Right lung (tissue), 5 donors: ENCODE measurements around the gene ZNF335. TPM values are rescaled to one million over a fixed set of nuclear protein-coding genes. Genes with fewer than 3 reads are reported as not detected.
A peak's percentile ranks its signal among the peaks of the same experiment; 100 is the strongest.
"Not testable (repeated sequence)": the region's sequence is repeated elsewhere in the genome, so short reads cannot be mapped to it uniquely, and the experiment has no call there.

Experiments
- DNase-seq, 2 donors: peaks; one replicate each; pipeline ENCODE4 v3.0.0-alpha.2; 2013
- polyA plus RNA-seq, 5 donors: library from polyadenylated mRNA; unstranded; fragments of 120-200 nt; gene quantifications; one replicate each; pipeline versions ENCODE4 v1.2.1 to v1.2.3, GENCODE V29; 2013; ENCODE audit warnings: inconsistent platforms in 1 of 5, low replicate concordance in 1 of 5; ENCODE audit not compliant: insufficient read length in 5 of 5, insufficient read depth in 1 of 5

ZNF335 gene
- polyA plus RNA-seq, 5 donors: 15.0 to 21.3 (median 16.9) TPM

DNA sequence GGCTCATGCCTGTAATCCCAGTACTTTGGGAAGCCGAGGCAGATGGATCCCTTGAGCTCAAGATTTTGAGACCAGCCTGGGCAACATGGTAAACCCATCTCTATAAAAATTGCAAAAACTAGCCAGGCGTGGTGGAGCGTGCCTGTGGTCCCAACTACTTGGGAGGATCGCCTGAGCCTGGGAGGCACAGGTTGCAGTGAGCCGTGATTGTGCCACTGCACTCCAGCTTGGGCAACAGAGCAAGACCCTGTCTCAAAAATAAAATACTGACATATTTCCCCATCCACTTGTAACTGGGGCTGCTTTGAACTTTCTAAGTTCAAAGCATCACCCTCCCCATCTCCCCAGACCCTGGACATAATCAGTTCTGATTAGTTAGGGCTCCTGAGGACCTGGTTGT is 29.5 kb upstream of the ZNF335 start:
- no peak for DNase-seq

DNA sequence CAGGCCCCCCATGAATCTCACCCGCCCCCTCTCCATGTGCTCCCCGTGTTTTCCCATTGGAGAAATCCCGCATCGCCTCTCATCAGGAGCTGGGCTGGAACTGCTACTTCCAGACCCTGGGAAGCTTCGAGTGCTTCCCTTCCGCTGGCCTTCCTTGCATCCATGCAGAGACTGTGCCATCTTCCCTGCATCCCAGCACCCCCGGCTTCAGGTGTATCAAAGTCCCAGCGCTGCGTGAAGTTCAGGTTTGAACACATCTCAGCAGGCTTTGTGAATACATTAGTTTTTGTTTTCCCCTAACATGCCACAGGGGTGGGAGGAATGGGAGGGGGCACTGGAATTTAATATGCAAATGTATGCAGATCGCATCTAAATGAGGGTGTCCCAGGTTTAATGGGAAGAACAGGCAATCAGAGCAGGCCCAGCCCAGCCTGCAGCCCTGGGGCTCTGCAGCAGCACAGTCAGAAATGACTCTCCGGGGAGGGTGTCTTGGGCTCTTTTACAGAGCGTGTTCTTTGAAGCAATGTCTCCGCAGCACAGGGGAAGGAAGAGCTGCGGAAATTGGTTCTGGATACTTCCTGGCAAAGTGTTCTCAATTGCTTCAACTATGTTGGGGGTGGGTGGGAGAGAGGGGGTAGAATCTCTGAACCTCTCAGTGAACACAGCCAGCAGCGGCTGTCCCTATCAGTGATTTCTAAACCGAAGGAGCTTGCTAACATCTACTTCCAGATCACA is 28.4 kb upstream of the ZNF335 start:
- no peak for DNase-seq

DNA sequence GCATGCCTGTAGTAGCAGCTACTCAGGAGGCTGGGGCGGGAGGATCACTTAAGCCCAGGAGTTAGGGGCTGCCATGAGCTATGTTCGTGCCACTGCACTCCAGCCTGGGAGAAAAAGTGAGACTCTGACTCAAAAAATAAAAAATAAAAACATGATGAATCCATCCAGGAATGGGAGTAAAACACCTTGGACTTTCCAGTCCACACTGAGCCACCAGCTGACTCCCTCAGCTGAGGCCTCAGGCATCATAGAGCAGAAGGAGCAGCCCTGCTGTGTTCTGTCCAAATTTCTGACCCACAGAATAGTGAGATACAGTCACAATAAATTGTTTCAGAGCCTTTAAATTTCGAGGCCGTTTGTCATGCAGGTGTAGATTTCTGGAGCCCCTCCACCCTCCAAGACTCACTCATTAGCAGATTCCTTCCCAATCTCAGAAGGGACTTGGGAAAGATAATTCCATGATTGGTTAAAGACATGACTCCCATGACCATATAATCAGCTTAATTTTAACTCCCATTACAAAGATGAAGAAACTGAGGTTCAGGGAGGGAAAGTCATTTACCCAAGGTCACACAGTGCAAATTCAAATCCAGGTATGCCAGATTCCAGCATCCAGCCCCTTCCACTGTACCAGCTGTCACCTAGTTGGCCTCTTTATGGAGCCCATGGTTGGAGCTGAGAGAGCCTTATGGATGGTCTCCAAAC is 27.7 kb upstream of the ZNF335 start:
- DNase-seq: no peak

DNA sequence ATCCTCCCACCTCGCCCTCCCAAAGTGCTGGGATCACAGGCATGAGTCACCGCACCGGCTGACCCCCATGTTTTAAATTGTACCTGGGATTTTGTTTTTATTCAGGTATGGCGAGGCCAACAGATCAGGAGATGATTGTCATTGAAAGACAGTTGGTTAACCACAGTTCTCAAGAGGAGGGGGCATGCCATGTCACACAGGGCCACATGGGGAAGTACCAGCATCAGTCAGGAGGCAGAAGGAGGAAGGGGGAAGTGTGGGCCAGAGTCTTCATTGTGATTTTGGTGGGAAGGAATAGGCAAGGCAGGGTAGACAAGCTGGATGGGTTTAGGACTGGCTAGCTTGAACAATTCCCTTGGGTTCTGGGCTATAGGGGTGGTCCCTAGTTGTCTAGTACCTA is 26.8 kb upstream of the ZNF335 start:
- DNase-seq: no peak

DNA sequence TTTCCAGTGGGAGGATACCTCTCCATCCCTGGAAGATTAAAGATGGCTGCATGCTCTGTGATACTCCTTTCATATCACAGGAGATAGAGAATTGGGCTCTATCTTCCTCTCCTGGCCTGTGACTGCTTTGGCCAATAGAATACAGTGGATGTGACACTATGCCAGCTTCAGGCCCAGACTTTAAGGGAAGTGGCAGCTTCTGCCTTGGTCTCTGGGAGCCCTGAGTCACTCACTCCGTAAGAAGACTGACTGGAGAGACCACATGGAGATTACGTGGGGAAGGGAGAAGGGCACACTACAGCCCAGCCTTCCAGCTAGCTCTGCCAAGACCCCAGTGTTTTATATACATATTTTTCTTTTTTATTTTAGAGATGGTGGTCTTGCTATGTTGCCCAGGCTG is 26.3 kb upstream of the ZNF335 start:
- no peak for DNase-seq

DNA sequence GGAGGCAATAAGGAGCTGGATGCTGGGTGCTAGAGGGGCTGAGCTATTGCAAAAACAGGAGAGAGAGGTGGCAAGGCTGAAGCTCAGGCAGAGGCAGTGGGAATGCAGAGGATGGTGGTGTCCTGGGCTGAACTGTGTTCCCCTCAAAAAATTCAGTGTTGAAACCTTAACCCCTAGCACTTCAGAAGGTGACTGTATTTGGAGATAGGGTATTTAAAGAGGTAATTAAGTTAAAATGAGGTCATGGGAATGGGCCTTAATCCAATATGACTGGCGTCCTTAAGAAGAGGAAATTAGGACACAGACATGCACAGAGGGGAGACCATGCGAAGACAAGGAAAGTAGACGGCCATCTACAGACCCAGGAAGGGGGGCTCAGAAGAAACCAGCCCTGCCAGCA is 25.2 kb upstream of the ZNF335 start:
- no peak for DNase-seq

DNA sequence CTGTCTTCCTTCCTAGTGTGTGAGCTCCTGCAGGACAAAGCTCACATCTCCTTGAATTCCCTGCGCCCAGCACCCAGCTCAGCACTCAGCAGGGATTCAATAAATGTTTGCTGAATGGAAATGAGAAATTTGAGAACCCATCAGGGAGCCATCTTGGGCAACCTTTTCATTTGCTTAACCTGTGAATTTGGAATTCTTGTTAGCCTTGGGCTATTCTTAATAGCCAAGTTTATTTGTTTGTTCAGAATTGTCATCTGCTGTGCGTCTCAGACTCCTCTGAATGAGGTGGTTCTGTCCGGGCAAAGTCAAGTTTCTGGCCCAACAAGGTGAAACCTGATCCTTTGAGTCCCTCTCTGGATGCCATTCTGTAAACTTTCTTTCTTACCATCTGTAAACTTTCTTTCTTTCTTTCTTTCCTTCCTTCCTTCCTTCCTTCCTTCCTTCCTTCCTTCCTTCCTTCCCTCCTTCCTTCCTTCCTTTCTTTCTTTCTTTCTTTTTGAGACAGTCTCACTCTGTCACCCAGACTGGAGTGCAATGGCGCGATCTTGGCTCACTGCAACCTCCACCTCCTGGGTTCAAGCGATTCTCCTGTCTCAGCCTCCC is 23.6 kb upstream of the ZNF335 start:
- DNase-seq: not testable (repeated sequence)

DNA sequence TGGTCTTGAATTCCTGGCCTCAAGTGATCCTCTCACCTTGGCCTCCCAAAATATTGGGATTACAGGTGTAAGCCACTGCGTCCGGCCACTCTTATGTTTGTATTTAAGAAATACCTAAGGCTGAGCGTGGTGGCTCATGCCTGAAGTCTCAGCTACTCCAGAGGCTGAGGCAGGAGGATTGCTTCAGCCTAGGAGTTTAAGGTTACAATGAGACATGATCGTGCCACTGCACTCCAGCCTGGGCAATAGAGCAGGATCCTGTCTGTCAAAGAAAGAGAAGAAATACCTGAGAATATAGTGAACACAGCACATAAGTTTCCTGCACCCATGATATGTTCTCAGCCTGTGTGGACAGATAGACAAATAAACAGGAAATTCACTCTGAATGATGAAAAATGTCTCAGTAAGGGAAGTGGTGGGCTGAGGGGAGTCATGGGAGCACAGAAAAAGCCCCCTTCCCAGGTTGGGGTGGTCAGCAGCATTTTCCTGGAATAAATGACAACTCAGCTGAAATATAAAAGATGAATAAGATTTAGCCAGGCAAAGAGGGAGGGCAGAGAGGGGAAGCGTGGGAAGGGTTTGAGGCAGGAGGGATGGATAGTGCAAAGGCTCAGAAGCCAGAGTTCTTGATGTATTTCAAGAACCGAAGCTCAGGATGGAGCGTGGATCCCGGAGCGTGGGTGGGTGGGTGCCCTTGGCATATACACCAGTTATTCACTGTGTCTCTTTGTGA is 22.9 kb upstream of the ZNF335 start:
- DNase-seq: no peak

DNA sequence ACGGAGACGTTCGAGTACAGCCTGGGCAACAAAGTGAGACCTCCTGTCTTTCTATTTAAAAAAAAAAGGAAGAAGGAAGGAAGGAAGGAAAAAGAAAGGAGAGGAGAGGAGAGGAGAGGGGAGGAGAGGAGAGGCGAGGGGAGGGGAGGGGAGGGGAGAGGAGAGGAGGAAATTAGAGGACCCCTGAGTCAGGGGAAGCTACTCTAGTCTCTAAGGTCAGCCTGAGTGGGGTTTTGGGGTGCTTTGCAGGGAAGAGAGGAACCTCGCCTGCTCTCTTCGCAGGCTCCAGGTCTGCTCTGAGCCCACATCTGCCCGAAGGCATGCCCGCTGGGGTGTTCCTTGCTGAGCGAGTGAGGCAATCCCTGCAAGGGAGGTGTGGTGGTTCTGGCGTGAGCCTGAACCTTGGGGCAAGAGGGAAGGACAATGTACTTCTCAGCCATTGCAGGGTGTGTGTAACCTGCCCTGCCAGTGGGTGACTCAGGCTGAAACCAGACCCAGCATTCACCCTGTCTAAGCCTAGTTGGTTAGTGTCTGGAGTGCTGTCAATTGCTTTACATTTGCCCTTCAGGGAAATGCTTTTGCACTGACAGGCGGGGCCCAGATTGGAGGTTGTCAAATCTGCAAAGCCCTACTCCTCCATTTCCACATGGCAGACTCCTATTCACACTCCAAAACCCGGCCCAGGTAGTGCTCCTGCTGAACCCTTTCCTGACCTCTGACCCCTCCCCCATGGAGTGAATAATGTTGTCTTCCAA is 21.4 kb upstream of the ZNF335 start:
- DNase-seq: no peak

DNA sequence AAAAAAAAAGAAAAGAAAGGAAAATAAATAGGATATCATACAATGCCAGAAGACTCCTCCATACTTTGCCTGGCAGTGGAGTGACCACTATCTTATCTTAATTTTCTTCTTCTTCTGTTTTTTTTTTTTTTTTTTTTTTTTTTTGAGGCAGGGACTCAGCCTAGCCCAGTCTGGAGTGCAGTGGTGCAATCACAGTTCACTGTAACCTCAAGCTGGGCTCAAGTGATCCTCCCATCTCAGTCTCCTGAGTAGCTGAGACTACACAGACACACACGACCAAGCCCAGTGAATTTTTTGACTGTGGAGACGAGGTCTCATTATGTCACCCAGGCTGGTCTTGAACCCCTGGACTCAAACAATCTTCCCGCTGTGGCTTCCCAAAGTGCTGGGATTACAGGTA is 19.6 kb upstream of the ZNF335 start:
- no peak for DNase-seq

DNA sequence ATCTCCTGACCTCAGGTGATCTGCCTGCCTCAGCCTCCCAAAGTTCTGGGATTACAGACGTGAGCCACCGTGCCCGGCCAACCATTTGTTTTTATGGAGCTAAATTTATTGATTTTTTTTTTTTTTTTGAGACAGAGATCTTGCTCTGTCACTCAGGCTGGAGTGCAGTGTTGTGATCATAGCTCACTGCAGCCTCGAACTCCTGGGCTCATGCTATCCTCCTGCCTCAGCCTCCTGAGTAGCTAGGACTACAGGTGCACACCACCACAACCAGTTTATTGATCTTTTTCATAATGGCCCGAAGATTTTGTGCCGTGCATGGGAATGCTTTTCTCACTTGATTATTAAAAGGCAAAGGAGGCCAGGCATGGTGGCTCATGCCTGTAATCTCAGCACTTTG is 16.8 kb upstream of the ZNF335 start:
- not testable (repeated sequence) for DNase-seq

DNA sequence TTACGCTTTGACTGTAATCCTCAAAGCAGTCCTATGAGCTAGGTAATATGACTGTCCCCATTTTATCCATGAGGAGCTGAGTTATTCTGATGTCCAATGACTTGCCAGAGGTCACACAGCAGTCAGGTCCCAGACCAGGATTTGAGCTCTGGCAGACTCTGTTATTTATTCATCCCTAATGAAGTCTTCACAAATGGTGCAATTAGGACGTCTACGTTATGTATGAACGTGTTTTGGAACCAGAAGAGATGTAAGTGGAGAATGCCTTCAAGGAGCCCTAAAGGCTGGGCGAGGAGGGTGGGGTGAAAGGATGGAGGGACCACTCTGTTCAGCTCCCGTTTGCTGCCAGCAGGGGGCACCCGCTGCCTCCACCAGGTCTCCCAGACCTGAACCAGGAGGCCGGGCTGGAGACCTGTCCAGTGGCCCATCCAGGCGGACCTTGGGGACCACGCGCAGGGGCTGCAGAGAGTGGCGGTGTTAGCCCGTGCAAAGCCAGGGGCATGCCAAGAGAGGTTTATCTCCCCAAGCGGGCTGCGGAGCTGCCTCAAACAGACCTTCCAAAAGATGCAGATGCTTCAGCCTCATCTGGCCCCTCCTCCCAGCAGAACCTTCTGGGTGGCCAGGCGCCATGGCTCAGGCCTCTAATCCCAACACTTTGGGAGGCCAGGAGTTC is 15.2 kb upstream of the ZNF335 start:
- peak in 1 of 2 donors; percentile 14 for DNase-seq

DNA sequence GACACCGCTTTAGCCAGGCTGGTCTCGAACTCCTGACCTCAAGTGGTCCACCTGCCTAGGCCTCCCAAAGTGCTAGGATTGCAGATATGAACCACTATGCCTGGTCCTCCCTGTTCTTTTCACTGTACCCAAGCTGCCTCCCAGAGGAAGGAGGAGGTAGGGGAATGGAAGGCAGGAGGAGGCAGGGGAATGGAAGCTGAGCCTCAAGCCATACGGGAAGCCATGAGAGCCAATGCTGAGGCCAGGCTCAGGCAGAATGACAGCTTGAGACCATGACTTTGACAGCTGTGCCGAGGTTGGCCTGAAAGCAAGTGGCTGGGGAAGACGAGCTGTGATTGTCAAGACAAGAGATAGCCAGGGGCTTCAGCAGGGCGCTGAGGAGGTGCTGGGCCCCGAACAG is 13.6 kb upstream of the ZNF335 start:
- no peak for DNase-seq

DNA sequence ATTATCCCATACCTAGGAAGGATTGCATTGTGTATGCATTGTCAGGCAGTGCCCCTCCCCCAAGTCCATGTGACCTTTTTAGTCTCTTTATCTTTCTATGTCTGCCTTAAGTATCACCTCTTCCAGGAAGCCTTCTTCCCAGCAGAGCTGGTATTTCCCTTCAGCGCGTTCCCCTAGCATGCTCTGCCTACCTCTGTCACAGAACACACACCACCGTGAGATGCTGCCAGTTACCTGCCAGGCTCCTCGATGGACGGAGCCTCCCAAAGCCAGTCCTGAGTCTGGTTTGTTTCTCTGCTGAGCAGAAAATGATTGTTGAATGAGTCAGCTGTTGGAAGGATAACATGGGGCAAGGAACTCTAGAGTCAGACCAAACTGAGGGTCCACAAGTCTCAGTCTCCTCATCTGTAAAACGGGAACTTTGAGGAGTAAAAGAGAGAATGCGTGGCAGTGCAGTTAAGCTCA is 11.3 kb upstream of the ZNF335 start:
- no peak for DNase-seq

DNA sequence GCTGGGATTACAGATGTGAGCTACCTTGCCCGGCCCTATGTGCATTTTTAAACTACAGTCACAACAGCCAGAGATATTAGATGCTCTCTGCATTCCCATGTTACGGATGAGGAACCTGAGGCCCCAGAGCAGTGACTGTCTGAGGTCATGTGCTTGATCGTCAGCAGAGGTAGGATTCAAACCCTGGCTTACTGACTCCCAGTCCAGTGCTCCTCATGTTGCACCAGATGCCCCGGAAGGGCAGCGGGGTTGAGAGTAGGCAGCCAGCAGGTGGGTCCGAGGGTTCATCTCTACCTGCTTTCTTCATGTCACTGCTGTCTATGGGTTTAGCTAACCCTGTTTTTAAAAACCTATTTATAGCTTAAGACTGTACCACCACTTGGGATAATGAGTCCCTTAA is 9.3 kb upstream of the ZNF335 start:
- no peak for DNase-seq

DNA sequence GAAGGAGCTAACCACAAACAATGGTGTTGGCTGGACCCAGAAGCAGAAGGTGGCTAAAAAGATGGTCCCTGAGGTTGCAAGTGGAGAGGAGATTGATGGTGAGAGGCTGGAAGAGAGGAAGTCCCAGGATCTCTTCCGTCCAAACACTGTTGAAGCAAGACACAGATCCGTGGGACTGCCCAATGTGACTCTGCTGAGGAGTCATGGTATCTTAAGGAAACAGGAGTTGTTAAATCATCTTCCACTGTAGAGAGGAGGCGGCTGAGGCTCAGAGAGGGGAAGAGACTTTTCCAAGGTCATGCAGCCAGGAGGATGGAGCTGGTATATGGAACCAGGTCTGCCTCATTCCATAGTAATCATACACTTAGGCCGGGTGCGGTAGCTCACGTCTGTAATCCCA is 4.1 kb upstream of the ZNF335 start:
- DNase-seq: no peak

DNA sequence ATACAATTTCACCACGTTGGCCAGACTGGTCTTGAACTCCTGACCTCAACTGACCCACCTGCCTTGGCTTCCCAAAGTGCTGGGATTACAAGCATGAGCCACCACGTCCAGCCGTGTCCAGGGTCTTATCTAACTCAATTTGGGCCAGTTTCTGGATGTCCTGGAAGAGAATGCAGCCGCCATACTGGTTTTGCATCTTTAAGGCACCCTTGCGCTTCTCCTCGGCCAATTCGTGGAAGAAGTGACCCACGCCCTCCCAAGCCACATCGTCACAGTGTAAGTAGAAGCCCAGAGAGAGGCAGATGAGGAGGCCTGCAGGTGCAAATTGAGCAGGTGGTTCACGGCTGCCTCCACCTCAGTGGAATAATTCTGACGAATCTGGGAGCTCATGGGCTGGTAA is 3.7 kb upstream of the ZNF335 start:
- no peak for DNase-seq

DNA sequence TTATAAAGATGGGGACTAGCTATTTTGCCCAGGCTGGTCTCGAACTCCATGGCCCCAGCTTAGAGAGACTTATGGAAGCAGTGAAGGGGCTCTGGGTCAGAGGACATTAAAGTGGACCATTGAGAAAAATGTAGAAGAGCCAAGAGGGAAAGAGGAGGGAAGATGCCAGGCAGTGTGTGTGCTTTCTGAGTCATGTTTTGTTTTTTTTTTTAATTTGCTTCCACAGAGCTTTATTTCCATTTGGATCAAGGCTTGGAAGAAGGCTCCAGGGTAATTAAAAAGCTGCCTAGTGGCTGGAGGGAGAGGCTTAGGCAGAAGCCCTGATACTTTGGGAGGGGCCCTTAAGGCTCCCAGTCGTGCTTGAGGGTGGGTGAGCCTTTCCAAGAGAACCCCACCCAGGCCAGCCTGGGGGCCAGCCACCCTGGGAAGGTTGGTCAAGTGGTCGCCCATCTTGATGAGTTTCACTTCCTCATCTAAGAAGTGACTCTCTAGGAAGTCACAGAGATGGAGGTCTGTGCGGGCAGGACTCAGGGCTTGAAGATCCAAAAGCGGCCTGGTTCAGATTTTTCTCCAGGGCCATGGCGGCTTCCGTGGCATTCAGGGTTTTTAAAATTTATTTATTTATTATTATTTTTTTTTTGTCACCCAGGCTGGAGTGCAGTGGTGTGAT is 3.0 kb upstream of the ZNF335 start:
- no peak for DNase-seq

DNA sequence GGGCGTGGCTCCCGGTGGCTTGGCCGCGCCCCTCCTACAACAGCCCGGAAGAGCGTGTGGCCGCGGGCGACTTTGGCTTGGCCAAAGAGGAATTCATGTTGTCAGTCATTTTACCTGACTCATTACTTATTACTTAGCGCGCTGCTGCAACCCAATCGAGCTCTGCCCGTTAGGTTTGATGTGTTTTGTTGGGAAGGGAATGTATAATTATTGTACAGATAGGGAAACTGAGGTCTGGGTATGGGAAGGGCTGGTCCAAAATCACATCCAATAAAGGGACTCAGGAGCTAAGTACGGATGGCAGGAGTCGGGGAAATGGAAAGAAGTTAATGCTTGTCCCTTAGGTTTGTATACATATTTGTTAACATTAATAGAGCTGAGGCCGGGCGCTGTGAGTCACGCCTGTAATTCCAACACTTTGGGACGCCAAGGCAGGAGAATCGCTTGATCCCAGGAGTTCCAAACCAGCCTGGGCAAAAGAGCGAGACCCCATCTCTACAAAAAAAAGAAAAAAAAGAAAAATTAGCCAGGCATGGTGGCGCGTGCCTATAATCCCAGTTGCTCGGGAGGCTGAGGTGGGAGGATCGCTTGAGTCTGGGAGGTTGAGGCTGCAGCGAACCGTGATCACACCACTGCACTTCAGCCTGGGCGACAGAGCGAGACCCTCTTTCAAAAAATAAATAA is 639 bp upstream of the ZNF335 start:
- DNase-seq: no peak

DNA sequence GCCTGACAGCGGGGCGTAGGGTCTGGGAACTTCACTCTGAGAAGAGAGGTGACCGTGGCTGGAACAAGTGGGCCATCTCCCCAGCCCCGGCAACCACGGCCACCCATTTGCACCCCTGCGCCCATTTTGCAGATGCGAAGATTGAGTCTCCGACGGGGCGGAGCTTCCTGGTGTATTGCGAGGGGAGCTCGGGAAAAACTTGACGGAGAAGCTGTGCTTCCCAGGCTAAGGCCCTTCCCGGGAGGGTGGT is 653 bp downstream of the ZNF335 start:
- DNase-seq: no peak
